ENCODE measurements around the gene NUDCD3. TPM values are rescaled to one million over a fixed set of nuclear protein-coding genes. Genes with fewer than 3 reads are reported as not detected.

The NUDCD3 gene
- total and polyA plus RNA-seq, 2 of the 8 experiments (the other 6 are each of a cell fraction or from before 2014, with no cell fraction given) = 35.2 to 93.7 TPM

DNA sequence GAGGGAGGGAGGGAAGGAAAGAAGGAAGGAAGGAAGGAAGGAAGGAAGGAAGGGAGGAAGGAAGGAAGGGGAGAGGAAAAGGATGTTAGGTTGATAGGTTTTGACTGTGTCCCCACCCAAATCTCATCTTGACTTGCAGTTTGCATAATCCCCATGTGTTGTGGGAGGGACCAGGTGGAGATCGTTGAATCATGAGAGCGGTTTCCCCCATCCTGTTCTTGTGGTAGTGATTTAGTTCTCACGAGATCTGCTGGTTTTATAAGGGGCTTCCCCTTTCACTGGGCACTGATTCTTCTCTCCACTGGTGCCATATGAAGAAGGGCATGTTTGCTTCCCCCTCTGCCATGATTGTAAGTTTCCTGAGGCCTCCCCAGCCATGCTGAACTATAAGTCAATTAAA, 15.1 kb upstream of the NUDCD3 start:
- ChIA-PET CTCF (ENCODE audit: partially characterized antibody) (no interaction called here), POLR2A (ENCODE audit: partially characterized antibody) (no interaction called here)
- Histone ChIP-seq H2BK12ac (ENCODE audit: low read depth, low read length) (no peak overlapping the region), H3K27ac (ENCODE audit: low read depth, low read length) (no peak overlapping the region), H3K23me2 (ENCODE audit: low read depth, low read length) (peaks cover 2% of the 10 kb centered on the region; the same call in 1 of the 2 replicates), H2BK20ac (ENCODE audit: low read length) (no peak overlapping the region), H3K9ac (replicated peaks in 1 of 4; ENCODE audit: extremely low read depth in 1 of 4, low read depth in 3 of 4, low read length in 3 of 4) (no peak overlapping the region), H3K18ac (ENCODE audit: extremely low read depth, low read length) (no peak overlapping the region), H2AFZ (ENCODE audit: low read length) (no peak overlapping the region), H4K5ac (ENCODE audit: insufficient read length, low read depth, low read length) (no peak overlapping the region), H3K4me3 (ENCODE audit: extremely low read depth in 1 of 4, insufficient read depth in 2 of 4, low read depth in 3 of 4, low read length in 4 of 4) (no peak overlapping the region), H3K23ac (ENCODE audit: insufficient read length) (no peak overlapping the region), H2BK5ac (ENCODE audit: low read depth, low read length) (no peak overlapping the region), H3K4ac (replicated peaks; ENCODE audit: insufficient read length, low read depth, low read length) (no peak overlapping the region), H4K20me1 (replicated peaks in 1 of 2; ENCODE audit: control insufficient read depth in 1 of 2, insufficient read depth in 2 of 2, low read length in 2 of 2) (no peaks in the 10 kb centered on the region), H4K91ac (replicated peaks; ENCODE audit: insufficient read length, low read length) (no peak overlapping the region), H3K56ac (replicated peaks; ENCODE audit: insufficient read length, low read depth, low read length) (no peak overlapping the region), H4K8ac (ENCODE audit: extremely low read depth, insufficient read depth, low read length) (no peak overlapping the region), H3K79me1 (ENCODE audit: low read depth, low read length) (no peaks in the 10 kb centered on the region), H2BK15ac (ENCODE audit: low read length) (no peak overlapping the region), H3K4me2 (ENCODE audit: insufficient read depth in 1 of 2, low read depth in 2 of 2, low read length in 2 of 2) (no peak overlapping the region), H3K27me3 (replicated peaks in 1 of 4; ENCODE audit: control insufficient read depth in 3 of 4, extremely low read depth in 1 of 4, insufficient read depth in 3 of 4, low read length in 3 of 4) (no peaks in the 10 kb centered on the region), H3K14ac (ENCODE audit: insufficient read length) (no peak overlapping the region), H3K36me3 (ENCODE audit: control insufficient read depth in 2 of 4, insufficient read depth in 4 of 4, low read length in 3 of 4) (no peaks in the 10 kb centered on the region), H3K9me3 (ENCODE audit: insufficient read depth in 2 of 2, low read depth in 1 of 2, low read length in 1 of 2) (peaks cover 2 to 3% of the 10 kb centered on the region in 2 experiments; a peak in 2 of 4 replicates), H3K79me2 (ENCODE audit: control insufficient read depth in 1 of 2, insufficient read depth in 2 of 2, low read length in 2 of 2) (no peaks in the 10 kb centered on the region), H2BK120ac (replicated peaks; ENCODE audit: low read depth, low read length) (no peak overlapping the region), H2AK5ac (ENCODE audit: low read depth, low read length) (no peak overlapping the region), H3K4me1 (replicated peaks in 1 of 4; ENCODE audit: control insufficient read depth in 3 of 4, insufficient read depth in 4 of 4, low read length in 3 of 4) (no peaks in the 10 kb centered on the region)
- TF ChIP-seq RBBP5 (IDR thresholded peaks at IDR 0.05; ENCODE audit: borderline replicate concordance, low read depth, low read length) (no peak), CTBP2 (IDR thresholded peaks at IDR 0.05; ENCODE audit: borderline replicate concordance, insufficient read depth, insufficient read length, low read length) (no peak), POLR2A (IDR thresholded peaks at IDR 0.05; ENCODE audit: control extremely low read depth in 1 of 2, low read depth in 2 of 2, low read length in 2 of 2) (no peak), TBP (IDR thresholded peaks at IDR 0.05; ENCODE audit: low read depth, low read length) (no peak), SP4 (IDR thresholded peaks at IDR 0.05; ENCODE audit: low read length) (no peak), GABPA (IDR thresholded peaks at IDR 0.05; ENCODE audit: borderline replicate concordance, insufficient read depth, low read length) (no peak), ASH2L (IDR thresholded peaks at IDR 0.05; ENCODE audit: low read length) (no peak), TAF7 (optimal IDR thresholded peaks at IDR 0.05; ENCODE audit: borderline replicate concordance, low read depth, low read length) (no peak), SIN3A (conservative IDR thresholded peaks at IDR 0.05 in 1 of 2, IDR thresholded peaks at IDR 0.05 in 1 of 2; ENCODE audit: low read depth in 1 of 2, low read length in 2 of 2) (no peak), BCL11A (IDR thresholded peaks at IDR 0.05; ENCODE audit: low read depth in 2 of 2, low read length in 2 of 2) (no peak), POLR2AphosphoS5 (IDR thresholded peaks at IDR 0.05; ENCODE audit: low read depth, low read length) (no peak)
- TF ChIP-seq, protein P1, sequence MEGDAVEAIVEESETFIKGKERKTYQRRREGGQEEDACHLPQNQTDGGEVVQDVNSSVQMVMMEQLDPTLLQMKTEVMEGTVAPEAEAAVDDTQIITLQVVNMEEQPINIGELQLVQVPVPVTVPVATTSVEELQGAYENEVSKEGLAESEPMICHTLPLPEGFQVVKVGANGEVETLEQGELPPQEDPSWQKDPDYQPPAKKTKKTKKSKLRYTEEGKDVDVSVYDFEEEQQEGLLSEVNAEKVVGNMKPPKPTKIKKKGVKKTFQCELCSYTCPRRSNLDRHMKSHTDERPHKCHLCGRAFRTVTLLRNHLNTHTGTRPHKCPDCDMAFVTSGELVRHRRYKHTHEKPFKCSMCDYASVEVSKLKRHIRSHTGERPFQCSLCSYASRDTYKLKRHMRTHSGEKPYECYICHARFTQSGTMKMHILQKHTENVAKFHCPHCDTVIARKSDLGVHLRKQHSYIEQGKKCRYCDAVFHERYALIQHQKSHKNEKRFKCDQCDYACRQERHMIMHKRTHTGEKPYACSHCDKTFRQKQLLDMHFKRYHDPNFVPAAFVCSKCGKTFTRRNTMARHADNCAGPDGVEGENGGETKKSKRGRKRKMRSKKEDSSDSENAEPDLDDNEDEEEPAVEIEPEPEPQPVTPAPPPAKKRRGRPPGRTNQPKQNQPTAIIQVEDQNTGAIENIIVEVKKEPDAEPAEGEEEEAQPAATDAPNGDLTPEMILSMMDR (IDR thresholded peaks at IDR 0.05; ENCODE audit: control extremely low read depth in 1 of 3, insufficient read depth in 1 of 3, low read depth in 1 of 3, low read length in 3 of 3) = no peak
- no peak for DNase-seq (ENCODE audit: low read depth in 1 of 2, low spot score in 2 of 2)
- 82% methylated on average over 3 of the region's 3 CpGs; no CpG with 5 or more reads in 1 of the 2 experiments for WGBS, 2 experiments (ENCODE audit: extremely low coverage in 1 of 2, insufficient coverage in 1 of 2, insufficient read length in 1 of 2, insufficient replicate concordance in 2 of 2, low coverage in 1 of 2, low lambda C conversion rate in 2 of 2, missing lambda C conversion rate in 1 of 2)
- FAIRE-seq = no peak

All from H1 (cell line).